ENCODE measurements around the gene CTU2.

CTU2 gene

GRCh38 chr16:88761143-88761534 lies 54.8 kb downstream of the CTU2 start:
- DNase-seq (ENCODE audit: low spot score), result no peak

- no peak for DNase-seq (ENCODE audit: low spot score)
Observed at GRCh38 chr16:88761830-88762229, 55.5 kb downstream of the CTU2 start.

DNA sequence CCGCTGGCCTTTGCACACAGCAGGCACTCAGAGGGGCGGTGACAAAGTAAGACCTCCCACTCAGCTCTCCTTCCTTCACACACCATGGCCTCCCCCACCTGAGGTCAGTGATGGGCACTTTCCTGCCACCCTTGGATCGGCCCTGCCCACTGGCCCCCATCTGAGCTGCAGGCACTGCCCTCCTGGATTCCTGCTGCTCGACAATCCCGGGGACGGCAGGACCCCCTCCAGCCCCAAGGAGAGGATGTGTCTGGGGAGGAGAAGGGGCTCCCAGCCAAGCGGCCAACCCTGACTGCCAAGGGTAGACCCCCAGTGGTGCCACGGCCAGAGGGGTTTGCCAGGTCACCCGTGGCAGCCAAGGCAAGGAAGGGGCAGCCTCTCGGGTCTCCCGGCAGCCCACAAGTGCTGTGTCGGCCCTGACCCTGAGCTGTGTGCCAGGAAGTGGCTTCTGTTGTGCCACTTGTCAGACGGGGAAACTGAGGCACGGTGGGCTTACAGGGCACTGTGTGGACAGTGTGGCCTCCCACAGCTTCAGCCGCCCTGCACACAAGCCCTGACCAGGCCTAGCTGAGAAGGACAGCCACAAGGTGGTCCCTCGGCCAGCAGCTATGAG lies 56.1 kb downstream of the CTU2 start:
- no peak for DNase-seq (ENCODE audit: low spot score)

- DNase-seq (ENCODE audit: low spot score), result no peak
Observed at GRCh38 chr16:88762941-88763340, 56.6 kb downstream of the CTU2 start.

DNA sequence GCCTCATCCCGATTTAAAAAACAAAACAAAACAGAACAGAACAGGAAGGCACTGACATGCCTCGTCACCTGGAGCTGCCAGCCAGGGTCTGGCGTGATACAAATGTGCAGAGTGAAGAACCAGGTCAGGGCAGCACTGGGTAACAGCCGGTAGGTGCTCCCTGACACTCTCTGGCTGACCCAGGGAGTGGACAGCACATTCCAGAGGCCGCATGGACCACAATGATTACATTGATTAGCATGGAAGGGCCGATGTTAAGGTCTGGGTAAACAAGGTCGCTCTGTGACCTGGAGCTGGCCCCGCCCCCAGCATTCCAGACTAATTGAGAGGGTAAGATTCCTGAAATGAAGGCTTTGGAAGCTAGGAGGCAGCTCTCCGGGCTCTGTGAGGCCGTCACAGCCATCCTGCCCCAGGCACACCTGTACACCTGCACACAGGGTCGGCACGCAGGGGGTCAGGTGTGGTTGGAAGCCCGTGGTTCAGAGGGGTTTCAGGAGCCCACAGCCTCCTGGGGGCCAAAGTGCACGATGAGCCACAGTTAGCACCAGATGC lies 57.3 kb downstream of the CTU2 start:
- no peak for DNase-seq (ENCODE audit: low spot score)

- no peak for DNase-seq (ENCODE audit: low spot score)
Observed at GRCh38 chr16:88764080-88764479, 57.8 kb downstream of the CTU2 start.

DNA sequence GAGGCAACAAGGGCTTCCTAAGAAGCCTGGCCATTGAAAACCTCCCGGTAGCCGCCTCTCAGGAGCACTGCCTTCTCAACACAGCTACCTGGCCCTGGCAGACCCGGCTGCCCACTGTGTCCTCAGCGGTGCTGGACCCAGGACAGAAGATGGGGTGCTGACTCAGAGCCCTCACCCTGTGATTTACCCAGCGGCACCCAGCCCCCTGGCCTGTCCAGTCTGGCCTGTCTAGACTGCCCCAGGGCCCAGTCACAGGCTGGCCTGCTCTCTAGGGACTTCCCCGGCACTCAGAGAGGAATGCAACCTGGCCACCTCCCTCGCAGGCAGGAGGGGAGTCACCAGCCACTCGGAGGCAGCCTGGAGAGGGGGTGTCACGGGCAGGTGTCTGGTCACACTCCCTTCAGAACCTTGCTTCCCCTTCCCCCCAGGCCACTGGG lies 58.6 kb downstream of the CTU2 start:
- DNase-seq (ENCODE audit: low spot score), result no peak
